Transverse colon (tissue), 4 donors: ENCODE measurements around the gene SLC25A24.

Source experiments
- CTCF ChIP-seq, 5 experiments: fragments of 200-600 bp in 3 of 5; fragments of 450-650 bp in 2 of 5; sonication (generic) in 3 of 5; IDR thresholded peaks; 1 replicate in 2 of 5; 2 replicates in 3 of 5; pipeline ENCODE4 v1.5.1; 2016 to 2017; ENCODE audit warnings: antibody characterized with exemption in 5 of 5, inconsistent platforms in 3 of 5, mild to moderate bottlenecking in 2 of 5, moderate library complexity in 1 of 5
- EP300 ChIP-seq: sonication (generic); formaldehyde crosslinking; IDR thresholded peaks from one replicate; pipeline ENCODE4 v1.6.1; 2017; ENCODE audit warnings: antibody characterized with exemption, low read depth
- POLR2A ChIP-seq: fragments of 450-650 bp; IDR thresholded peaks from one replicate; pipeline ENCODE4 v1.6.1; 2016; ENCODE audit warnings: antibody characterized with exemption, mild to moderate bottlenecking, moderate library complexity
- POLR2AphosphoS5 ChIP-seq, 3 donors: sonication (generic); formaldehyde crosslinking; IDR thresholded peaks; one replicate each; pipeline ENCODE4 v1.6.1; 2016; ENCODE audit warnings: antibody characterized with exemption in 3 of 3

- no peak for TF ChIP-seq CTCF (IDR thresholded peaks at IDR 0.05)
- no peak for TF ChIP-seq EP300
- no peak for TF ChIP-seq POLR2AphosphoS5 (IDR thresholded peaks at IDR 0.05)
- no peak for TF ChIP-seq POLR2A
These were observed 1.5 kb upstream of the SLC25A24 start for GRCh38 chr1:108201687-108202086.
